NCI-H1105 (cell line): ENCODE results near the gene ILF3.
A peak's percentile ranks its signal among the peaks of the same experiment; 100 is the strongest.

Experiments used
- DNase-seq: peaks from one replicate; lab custom pipeline; 2025; lab: John Stamatoyannopoulos, UW

Gene ILF3

GRCh38 chr19:10695401-10696398, 41.6 kb downstream of the ILF3 start:
- peak; percentile 98 for DNase-seq

GRCh38 chr19:10699650-10700335, 45.6 kb downstream of the ILF3 start:
- no peak for DNase-seq

- peak; percentile 7 for DNase-seq
Observed at GRCh38 chr19:10701955-10702525, 47.9 kb downstream of the ILF3 start.

- no peak for DNase-seq
Observed at GRCh38 chr19:10706990-10707389, 52.8 kb downstream of the ILF3 start.

- no peak for DNase-seq
Observed at GRCh38 chr19:10707440-10707839, 53.3 kb downstream of the ILF3 start.

- no peak for DNase-seq
Observed at GRCh38 chr19:10708291-10708690, 54.1 kb downstream of the ILF3 start.

GRCh38 chr19:10712045-10712444, 57.9 kb downstream of the ILF3 start:
- DNase-seq: no peak

GRCh38 chr19:10712754-10713153, 58.6 kb downstream of the ILF3 start:
- DNase-seq: no peak

GRCh38 chr19:10713317-10713716, 59.2 kb downstream of the ILF3 start:
- no peak for DNase-seq

GRCh38 chr19:10717054-10717355, 62.9 kb downstream of the ILF3 start:
- DNase-seq: no peak

GRCh38 chr19:10717356-10718204, 63.4 kb downstream of the ILF3 start, which contains the start of gene DNM2:
DNM2 (plus strand) TSS chr19:10718079; CDS start chr19:10718243, 164 bp downstream.
- DNase-seq: peak; percentile 100

GRCh38 chr19:10718205-10719196, 64.4 kb downstream of the ILF3 start:
- peak; percentile 25 for DNase-seq

GRCh38 chr19:10719466-10719961, 65.4 kb downstream of the ILF3 start:
- no peak for DNase-seq

GRCh38 chr19:10720607-10721125, 66.5 kb downstream of the ILF3 start:
- DNase-seq: no peak

- no peak for DNase-seq
Observed at GRCh38 chr19:10723591-10723990, 69.4 kb downstream of the ILF3 start.

- no peak for DNase-seq
Observed at GRCh38 chr19:10724573-10725071, 70.5 kb downstream of the ILF3 start.

GRCh38 chr19:10725415-10725814, 71.3 kb downstream of the ILF3 start:
- DNase-seq: no peak

- DNase-seq: no peak
Observed at GRCh38 chr19:10726268-10726667, 72.1 kb downstream of the ILF3 start.

- no peak for DNase-seq
Observed at GRCh38 chr19:10727685-10728201, 73.6 kb downstream of the ILF3 start.

GRCh38 chr19:10729411-10729810, 75.3 kb downstream of the ILF3 start:
- DNase-seq: no peak
